ENCODE measurements around the gene DPP3.

Gene DPP3

GRCh38 chr11:66498506-66498905, 18.3 kb downstream of the DPP3 start:
- no peak for DNase-seq (ENCODE audit: extremely low read depth, low read depth)
- TF ChIP-seq CTCF (IDR thresholded peaks at IDR 0.05; ENCODE audit: low read depth, low read length) = no peak

- TF ChIP-seq CTCF (IDR thresholded peaks at IDR 0.05; ENCODE audit: low read depth, low read length) = no peak
- no peak for DNase-seq (ENCODE audit: extremely low read depth, low read depth)
Observed at GRCh38 chr11:66505276-66505816, 25.1 kb downstream of the DPP3 start.

GRCh38 chr11:66509131-66509561, 28.9 kb downstream of the DPP3 start:
- TF ChIP-seq CTCF (IDR thresholded peaks at IDR 0.05; ENCODE audit: low read depth, low read length) = no peak
- no peak for DNase-seq (ENCODE audit: extremely low read depth, low read depth)

DNA sequence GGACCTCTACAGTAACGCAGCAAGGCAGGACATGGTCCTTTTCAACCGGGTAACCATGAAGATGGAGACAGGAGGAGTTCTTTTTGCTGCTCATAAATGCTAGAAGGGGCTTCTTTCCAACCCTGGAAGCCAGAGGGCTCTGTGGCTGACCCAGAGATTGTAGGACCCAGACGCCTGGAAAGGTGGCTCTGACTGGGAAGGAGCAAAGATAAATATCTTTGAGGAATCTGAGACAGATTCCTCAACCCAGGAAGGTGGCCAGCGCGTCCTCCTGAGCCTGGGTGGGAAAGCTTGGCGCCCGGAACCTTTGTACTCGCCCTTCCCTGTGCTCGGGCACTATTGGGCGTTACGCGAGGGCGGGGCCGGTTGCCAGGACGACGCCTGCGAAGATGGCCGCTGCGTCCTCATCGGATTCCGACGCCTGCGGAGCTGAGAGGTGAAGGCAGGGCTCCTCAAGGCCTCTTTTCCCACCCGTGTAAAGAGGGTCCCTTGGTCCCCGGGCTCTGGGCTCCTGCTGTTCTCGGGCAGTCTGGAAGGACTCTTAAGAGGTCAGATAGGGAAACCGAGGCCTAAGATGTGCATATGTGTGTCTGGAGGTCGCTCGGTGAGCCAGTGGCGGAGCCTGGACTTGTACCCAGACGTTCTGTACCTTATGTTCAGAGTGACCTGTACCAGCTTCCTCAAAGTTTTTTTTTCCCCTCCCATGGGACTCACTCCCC, 30.2 kb downstream of the DPP3 start, which contains the start of gene BBS1:
BBS1 (plus strand) TSS at position 365 of the 719 bp plus-strand sequence; CDS start at position 390, 25 bp downstream.
- peak; percentile 25 for DNase-seq (ENCODE audit: extremely low read depth, low read depth)

GRCh38 chr11:66510990-66511339, 30.7 kb downstream of the DPP3 start:
- no peak for DNase-seq (ENCODE audit: extremely low read depth, low read depth)
- TF ChIP-seq CTCF (IDR thresholded peaks at IDR 0.05; ENCODE audit: low read depth, low read length) = no peak

More for the DNA sequence above, 30.2 kb downstream of the DPP3 start, which contains the start of gene BBS1:
- no peak for TF ChIP-seq CTCF (IDR thresholded peaks at IDR 0.05; ENCODE audit: low read depth, low read length)

DNA sequence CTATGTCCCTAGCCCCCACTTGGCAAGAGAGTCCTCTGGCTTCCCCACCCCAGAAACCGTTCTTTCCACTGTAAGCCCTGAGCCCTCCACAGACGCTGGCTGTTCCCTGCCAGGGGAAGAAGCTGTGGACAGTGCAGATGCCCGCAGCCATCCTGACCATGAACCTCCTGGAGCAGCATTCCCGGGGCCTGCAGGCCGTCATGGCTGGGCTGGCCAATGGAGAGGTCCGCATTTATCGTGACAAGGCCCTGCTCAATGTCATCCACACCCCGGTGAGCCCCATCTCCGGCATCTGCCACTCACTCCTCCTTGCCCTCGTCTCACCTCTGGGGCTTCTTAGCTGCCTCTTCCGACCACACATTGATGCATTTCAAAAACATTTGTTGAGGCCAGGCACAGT, 43.4 kb downstream of the DPP3 start:
- no peak for DNase-seq (ENCODE audit: extremely low read depth, low read depth)
- TF ChIP-seq CTCF (IDR thresholded peaks at IDR 0.05; ENCODE audit: low read depth, low read length) = no peak

- DNase-seq (ENCODE audit: extremely low read depth, low read depth) = no peak
- TF ChIP-seq CTCF (IDR thresholded peaks at IDR 0.05; ENCODE audit: low read depth, low read length) = no peak
Observed at GRCh38 chr11:66524304-66525040, 44.2 kb downstream of the DPP3 start.

Measured in AG09319 (cell line).